Loucy (cell line): ENCODE data around the gene HMOX2.

ENCODE experiments used
- EZH2phosphoT487 ChIP-seq: fragments of 200-600 bp; IDR thresholded peaks from 2 replicates; pipeline ENCODE4 v1.6.1; 2018; ENCODE audit warnings: antibody characterized with exemption, mild to moderate bottlenecking, moderate library complexity, borderline replicate concordance
- TF ChIP-seq, protein P1 (sequence below): fragments of 200-600 bp; sonication (generic); conservative IDR thresholded peaks from 2 replicates; pipeline ENCODE4 v1.5.1; 2014; ENCODE audit warnings: mild to moderate bottlenecking, antibody characterized with exemption, low read length

DNA sequence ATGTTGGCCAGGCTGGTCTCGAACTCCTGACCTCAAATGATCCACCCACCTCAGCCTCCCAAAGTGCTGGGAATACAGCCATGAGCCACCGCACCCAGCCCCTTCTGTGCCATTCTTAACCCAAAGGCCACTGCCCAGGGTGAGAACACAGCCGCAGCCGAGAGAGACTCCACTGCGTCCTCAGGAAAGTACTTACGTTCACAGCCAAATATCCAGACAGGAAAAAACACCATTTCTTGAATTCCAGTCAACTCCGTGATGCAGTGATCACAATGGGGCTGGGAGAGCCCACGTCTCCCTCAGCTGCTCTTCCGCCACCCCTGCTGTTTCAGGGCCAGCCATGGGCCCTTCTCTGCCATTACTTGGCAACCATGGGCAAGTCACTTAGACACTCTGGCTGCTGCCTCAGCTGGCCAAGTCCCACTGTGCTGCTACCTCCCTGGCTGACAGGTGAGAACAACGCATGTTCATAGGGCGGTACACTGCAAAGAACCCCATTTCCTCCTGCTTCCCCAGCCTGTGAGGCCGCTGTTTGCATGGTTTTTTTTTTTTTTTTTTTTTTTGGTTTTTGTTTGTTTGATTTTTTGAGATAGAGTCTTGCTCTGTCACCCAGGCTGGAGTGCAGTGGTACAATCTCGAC is 58.1 kb downstream of the HMOX2 start:
- TF ChIP-seq, protein P1, sequence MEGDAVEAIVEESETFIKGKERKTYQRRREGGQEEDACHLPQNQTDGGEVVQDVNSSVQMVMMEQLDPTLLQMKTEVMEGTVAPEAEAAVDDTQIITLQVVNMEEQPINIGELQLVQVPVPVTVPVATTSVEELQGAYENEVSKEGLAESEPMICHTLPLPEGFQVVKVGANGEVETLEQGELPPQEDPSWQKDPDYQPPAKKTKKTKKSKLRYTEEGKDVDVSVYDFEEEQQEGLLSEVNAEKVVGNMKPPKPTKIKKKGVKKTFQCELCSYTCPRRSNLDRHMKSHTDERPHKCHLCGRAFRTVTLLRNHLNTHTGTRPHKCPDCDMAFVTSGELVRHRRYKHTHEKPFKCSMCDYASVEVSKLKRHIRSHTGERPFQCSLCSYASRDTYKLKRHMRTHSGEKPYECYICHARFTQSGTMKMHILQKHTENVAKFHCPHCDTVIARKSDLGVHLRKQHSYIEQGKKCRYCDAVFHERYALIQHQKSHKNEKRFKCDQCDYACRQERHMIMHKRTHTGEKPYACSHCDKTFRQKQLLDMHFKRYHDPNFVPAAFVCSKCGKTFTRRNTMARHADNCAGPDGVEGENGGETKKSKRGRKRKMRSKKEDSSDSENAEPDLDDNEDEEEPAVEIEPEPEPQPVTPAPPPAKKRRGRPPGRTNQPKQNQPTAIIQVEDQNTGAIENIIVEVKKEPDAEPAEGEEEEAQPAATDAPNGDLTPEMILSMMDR = no peak
- TF ChIP-seq EZH2phosphoT487 = no peak
